ENCODE data around the gene POFUT1.
"Not testable (repeated sequence)": the region's sequence is repeated elsewhere in the genome, so short reads cannot be mapped to it uniquely, and the experiment has no call there.

Gene POFUT1

DNA sequence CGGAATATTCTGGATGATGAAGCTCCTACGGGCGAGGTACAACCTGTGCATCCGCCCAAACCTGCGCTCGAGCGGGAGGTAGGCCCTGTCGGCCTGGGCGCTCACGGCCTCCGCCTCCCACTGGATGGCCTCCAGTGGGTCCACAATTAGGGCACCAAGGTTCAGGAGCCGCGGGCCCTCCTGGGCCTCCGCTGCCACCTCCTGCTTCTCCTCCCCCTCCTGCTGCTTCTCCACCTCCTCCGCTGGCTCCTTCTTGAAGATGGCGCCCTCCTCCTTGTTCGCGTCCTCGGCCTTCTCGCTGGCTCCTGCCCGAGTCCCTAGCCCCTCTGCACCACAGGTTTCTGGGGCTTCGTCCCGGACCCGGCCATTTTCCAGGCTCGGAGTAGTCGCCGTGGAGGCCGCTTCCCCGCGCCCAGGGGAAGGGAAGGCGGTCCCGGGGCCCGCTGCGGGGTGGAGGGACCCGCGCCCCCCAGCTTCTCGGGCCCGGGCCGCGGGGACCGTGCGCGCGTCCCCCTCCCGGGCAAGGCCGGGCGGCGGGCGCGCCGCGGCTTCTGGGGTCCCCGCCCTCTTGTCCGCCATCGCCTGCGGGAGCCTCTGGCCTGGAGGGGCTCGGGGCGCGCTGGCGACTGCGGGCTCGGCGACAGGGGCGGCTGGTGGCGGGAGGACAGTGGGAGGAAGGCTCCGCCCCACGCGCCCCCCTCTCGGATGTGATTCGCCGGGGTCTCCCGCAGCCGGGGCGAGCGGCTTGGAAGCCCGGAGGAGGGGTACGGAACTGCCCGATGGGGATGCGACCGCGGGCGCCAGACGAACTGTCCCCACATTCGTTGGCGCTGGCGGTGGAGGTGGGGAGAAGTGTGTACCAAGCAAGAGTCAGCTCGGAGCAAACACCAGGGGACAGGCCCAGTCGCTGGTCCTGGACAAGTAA is 17.7 kb upstream of the POFUT1 start:
- peak; percentile 51 for DNase-seq

DNA sequence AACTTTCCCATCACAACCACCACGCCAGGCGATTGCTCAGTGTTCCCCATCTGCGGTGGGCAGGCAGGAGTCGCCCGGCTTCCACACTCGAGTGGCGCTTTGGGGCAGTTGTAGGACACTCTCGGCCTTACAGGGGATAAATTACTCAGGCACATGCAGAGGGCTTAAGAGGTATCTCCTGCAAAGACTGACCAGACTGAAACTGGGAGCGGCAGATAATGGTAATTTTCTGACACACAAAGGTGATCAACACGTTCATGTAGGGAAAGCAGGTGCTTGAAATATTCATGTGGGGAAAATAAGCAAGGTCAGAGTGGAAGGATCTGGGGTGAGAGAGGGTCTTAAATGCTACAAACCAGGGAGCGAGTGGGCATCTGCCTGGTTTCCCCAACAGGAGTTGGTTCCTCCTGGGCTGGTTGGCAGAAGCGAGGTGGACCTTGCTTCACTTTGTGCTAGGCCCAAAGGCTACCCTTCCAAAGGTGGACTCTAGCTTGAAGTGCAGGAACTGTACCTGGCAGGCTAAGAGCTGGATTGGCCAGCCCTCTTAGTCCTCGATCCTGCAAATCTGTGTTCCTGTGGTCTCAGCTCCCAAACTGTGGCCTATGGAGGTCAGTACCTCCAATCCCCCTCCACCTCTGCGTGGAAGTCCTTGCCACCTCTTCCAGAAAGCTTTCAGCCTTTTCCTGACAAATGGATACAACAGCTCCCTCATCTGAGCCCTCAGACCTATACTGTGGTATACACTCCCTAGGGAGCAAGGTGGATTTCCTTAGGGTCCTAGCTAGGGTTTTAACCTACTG is 16.9 kb upstream of the POFUT1 start:
- no peak for DNase-seq

DNA sequence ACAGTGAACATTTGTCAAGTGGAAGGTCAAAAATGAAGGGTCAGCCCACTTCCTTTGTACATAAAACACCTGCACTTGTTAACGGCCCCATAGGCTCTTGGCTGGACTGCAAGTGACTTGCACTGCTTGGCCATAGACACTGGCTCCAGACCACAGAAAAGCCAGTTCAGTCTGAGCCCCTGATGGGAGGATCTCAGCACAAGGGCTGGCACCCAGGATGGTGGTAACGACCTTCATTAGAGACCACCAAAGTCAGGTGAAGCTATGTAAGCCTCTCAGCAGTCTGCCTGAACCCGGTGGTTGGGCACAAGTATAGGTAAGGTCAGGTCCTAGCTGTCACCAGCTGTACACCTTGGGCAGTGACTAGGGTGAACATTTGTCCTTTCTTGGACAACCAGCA is 16.3 kb upstream of the POFUT1 start:
- DNase-seq: no peak

DNA sequence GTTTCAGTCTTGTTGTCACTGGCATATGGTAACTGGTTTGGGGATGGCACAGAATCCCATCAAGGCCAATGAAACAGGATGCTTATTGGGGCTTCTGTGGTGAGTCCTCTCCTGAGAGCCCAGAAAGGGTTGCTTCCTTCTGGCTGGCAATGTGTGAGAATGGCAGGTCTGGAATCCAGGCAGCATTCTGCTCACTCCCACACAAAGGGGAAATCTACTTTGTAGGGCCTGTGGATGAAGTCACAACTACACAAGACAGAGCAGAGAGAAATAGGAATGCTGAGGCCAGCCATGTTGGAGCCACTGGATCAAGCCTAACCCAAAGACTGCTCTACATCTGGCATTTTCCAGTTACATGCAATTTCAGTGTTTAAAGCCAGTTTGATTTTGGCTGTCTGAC is 15.8 kb upstream of the POFUT1 start:
- DNase-seq: no peak

DNA sequence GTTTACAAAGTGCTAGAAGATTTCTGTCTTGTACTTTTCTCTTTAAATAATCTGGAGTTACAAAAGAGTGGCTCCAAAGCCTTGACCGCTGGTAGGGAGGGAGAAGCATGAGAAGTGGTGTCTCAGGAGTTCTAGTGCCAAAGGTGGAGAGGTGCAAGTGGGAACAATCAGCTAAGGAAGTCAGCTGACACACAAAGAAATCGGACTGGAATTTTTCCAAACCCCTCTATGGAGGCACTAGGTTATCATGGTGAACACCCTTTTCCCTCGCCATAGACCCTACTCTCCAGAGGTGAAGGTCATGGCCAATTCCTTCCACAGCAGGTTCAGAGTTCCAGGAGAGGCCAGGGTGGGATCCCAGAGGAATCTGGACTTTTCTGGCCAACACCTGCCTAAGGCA is 15.0 kb upstream of the POFUT1 start:
- no peak for DNase-seq

DNA sequence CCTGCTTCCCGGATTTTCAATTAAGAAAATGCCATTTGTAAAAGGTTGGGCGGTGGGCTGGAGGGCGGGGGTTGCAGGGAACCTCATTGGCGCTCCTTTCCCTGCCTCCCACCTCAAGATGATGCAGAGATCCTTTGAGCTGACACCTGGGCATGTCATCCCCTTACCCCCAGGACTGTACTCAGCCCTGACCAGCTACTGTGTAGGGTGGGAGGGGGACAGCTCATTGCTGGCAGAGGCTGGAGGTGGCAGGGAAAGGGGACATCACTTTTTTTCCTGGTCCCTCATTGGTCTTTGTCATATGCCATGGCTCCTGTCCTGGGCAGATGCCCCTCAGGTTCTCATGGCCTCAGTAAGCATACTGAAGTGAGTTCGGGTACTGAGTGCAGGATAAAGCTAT is 14.3 kb upstream of the POFUT1 start:
- DNase-seq: not testable (repeated sequence)

DNA sequence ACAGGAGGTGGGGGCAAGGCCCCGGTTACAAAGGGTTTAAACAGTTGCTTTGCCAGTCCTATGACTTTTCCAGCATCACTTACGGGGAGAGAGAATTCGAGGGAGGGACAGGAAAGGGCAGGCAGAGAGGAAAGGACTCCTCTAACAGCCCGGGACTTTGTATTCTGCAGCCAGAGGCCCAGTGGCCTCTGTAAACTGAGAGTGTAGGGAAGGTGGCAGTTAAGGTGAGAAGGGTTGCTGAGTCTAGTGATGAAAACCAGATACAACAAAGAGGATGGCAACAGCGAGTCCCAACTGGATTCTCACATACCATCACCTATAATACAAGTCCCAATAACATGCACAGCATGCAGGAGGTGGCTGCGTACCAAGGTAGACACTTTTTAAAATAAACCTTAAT is 13.7 kb upstream of the POFUT1 start:
- DNase-seq: no peak

DNA sequence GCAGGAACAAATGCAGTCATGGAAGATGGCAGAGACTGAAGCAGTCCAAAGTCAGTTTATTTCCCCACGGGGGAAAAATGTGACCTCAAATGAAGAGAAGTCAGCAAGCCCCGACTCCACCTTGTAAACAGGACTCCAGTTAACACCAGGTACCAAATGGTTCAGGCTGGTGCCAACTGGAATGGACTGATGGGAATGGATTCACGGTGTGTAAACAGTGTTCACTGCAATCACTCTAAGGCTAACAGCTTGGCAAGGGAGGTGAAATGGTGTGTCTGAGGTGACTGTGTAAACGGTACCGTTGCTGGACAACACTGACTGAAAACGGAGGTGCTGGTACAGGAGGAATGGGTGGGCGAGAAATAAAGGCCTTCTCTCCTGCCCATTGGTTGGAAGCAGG is 12.1 kb upstream of the POFUT1 start:
- no peak for DNase-seq

DNA sequence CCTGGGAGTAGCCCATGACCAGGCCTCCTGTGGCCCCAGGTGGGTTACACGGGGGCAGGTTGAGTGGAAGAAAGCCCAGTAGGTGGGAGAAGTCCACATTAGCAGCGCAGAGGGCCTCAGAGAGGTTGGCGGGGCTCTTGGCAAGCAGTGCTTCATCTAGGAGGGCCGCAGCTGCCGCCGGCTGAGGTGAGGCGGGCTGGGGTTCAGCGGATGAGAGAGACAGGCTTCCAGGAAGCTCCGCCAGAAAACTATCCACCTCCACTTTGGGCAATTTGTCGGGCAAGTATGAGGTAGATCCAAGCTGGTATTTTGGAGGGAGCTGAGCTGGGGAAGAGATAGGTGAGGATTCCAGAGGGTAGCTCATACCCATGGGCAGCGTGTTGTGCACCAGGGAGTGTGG is 11.1 kb upstream of the POFUT1 start:
- DNase-seq: not testable (repeated sequence)

DNA sequence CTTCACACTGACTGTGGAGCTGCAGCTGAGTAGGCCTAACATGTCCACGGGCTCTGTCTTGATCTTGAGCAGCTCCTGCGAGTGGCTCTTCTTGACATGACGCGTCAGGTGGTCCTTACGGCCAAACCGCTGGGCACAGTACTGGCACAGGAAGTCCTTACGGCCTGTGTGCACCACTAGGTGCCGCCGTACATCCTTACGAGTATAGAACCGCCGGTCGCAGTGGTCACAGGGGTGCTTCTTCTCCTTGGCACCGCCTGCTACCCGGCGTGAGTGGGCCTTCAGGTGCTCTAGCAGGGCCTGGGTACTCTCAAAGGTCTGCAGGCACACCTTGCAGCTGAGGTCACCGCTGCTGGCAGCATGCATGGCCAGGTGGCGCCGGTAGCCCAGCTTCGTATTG is 10.5 kb upstream of the POFUT1 start:
- DNase-seq: peak; percentile 15

DNA sequence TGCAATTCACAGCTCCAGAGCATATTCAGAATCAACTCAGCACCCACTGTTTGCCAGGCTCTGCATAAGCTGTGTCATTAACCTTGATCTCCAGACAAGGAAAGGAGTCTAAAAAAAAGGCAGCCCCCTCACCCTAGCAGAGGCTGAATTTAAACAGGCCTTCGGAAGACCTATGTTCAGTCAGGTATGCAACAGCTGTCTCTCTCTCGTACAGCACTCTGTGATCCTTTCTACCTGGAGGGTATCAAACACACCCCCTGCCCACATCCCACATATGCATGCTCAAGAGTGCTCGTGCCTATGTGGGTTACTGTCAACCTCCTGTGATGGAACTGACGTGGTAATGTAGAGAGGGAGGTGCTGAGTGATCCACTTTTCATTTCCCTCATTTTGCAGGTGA is 8.7 kb upstream of the POFUT1 start:
- DNase-seq: no peak

DNA sequence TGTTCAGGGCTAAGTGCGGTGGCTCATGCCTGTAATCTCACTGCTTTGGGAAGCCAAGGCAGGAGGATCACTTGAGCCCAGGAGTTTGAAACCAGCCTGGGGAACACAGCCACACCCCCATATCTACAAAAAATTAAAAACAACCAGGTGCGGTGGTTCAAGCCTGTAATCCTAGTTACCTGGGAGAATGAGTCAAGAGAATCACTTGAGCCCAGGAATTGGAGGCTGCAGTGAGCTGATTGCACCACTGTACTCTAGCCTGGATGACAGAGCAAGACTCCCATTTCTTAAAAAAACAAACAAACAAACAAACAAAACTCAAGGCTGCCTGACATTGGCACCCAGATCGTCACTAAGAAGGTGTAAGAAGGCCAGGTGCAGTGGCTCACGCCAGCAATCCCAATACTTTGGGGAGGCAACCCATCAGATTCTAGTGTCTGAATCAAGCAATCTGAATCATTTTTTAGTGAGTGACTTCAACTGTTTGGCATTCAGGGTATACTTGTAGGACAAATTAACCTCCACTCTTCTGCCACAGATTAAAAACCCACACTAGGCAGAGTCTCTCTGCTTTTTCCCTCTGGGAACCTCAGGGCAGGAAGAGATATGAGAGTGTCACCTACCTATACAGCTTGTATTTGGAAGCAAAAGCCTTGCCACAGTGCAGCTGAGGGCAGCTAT is 6.2 kb upstream of the POFUT1 start:
- DNase-seq: no peak

DNA sequence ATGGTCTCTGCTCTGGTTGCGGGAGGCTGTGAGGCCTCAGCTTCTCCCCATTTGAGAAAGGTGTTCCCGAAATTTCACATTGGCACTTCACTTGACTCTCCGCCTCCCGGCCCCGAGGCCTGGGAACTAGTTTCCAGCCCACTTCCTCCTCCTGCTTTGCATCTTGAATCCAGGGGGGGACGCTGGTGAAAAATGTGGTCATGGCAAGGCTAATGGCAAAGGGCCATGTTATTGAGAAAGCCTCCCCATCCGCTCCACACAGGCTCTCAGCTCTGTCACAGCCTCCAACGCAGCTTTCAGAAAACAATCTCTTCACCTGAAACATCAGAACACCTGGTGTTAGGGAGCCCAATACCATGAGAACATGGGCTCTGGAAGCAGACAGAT is 5.7 kb upstream of the POFUT1 start:
- no peak for DNase-seq

DNA sequence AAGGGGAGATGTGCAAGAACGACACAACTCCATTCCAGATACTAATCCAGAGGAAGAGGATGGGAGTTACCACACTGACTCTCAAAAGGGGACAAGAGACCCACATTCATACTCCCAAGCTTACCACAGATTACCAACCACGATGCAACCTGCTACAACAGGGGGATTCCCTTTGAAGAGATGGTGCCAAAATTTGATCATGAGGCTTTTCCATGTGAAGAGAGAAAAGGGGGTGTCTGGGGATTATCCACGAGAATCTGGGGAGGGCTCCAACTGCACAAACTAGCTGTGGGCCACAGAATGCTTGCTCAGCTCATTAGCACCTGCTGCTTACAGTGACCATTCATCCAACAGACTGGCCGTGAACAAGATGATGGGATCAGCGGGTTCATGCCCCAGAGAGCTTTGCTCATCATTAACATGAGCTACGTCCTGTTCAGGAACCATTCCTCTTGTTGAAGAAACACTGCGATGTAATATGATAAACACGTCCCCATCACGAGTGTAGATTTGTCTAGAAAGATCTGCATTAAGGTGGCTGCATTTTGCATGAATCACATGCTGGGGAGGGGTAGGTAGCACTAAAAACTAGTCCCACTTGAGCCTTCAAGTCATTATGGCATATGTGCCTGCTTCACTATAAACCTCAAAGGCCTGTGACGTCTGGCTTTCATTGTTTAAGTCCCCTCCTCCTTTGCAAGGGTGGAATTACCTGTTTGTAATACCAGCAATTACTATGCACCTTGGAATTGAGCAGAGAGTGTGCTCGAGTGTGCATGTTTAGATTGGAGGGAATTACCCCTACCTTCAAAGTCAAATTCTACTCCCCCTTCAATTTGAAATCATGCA is 4.1 kb upstream of the POFUT1 start:
- DNase-seq: no peak

DNA sequence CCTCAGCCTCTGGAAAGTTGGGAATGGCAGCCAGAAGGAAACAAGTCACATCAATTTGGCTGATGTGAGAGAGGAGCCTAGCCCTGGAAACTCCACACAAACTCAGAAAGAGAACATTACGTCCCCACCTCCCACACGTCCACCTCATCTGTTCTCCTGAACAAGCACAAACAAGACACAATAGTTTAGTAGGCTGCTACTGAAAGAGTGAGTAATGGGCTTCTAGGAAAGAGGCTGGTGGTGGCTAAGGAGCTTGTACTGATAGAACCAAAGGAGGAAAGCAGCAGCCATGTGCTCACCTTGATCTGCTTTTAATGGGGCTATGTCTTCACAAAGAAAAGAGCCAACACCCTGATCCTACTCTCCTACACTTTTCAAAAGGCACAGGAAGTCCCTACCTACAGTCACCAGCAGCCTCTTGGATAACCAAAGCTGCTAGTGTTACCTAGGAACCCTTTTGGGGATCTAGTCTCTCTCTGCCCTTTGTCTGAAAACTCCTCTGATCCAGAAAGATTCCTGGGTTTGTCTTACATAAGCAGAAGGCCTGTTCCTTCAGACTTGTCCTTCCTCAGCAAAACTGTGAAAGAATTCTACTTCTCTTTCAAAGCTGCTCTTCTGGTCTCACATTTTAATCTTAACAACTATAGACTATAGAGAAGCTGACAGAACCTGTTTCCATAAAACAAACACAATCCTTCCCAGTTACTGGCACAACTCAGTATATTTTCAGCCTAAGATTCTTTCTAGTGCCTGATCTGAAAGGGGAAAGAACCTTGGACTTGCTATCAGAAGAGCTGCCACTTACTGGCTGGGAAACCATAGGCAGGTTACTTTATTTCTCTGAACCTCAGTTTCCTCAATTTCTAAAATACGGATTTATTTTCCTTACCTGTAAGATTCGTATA is 3.2 kb upstream of the POFUT1 start:
- no peak for DNase-seq

DNA sequence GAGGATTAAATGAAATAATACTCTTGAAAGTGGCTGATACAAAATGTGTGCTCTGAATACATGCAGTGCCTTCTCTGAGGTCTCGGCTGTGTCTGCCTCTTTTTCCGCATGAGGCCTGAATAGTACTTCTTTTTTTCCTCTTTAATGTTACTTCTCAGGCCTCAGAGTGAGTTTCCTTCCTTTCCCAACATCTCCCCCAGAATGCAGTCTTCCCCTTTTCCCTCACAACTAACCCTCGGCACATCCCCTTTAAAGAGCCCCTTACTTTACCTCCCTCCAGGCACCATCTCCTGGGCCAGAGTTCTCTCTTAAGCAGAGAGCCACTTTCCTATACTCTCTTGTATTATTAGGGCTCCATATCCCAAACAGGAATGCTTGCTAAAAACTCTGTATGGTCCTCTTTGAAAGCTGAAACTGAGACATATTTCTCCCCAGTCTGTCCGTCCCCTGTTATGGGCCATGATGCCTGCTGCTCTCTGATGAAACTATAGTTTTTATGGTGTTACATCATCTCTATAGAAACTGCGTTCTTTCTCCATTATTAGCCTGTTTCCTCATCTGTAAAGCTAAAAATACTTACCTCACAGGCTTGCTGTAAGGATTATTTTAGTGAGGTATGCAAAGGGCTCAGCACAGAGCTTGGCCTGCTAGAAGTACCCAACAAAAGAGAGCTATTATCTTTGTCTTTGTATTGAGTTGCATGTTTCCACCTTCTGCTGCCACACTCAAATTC is 2.4 kb upstream of the POFUT1 start:
- peak; percentile 32 for DNase-seq

DNA sequence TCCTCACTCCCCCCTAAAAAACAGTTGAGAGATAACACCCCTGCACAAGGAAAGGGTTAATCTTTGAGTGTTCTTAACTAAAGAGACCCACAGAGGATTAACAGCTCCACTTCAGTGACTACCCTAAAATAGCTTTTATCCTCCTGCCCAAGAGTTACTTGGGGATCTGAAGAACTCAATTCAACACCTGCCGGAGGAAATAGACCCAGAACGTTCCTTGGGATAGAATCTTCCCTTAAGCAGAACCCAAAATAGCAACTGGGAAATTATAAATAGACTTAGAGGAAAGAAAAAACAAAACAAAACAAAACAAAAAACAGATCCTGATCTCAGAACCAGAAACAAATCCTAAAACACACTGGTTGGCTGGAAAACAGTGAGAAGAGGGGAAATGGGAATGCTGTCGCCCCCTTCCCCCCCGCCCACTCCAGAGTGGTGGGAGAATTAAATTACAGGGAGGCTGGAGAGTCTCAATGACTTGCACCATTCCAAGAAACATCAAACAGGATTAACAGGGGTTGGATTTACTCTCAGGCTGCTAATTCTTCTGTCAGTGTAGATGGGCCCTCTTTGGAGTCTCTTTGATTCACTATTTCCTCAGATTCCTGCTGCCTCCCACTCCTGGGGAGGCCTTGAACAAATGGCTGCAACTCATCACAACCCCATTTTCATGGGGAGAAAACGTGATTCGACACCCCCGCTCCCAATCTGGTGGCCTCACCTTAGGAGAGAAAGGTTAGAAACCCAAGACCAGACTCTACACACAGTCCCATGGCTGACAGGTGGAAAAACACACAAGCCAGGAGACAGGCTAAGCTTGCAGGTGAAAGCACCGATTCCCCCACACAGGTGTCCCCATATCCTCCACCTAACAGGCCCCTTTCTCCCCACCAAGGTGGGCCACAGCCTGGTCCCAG is 1.6 kb upstream of the POFUT1 start:
- peak; percentile 30 for DNase-seq

DNA sequence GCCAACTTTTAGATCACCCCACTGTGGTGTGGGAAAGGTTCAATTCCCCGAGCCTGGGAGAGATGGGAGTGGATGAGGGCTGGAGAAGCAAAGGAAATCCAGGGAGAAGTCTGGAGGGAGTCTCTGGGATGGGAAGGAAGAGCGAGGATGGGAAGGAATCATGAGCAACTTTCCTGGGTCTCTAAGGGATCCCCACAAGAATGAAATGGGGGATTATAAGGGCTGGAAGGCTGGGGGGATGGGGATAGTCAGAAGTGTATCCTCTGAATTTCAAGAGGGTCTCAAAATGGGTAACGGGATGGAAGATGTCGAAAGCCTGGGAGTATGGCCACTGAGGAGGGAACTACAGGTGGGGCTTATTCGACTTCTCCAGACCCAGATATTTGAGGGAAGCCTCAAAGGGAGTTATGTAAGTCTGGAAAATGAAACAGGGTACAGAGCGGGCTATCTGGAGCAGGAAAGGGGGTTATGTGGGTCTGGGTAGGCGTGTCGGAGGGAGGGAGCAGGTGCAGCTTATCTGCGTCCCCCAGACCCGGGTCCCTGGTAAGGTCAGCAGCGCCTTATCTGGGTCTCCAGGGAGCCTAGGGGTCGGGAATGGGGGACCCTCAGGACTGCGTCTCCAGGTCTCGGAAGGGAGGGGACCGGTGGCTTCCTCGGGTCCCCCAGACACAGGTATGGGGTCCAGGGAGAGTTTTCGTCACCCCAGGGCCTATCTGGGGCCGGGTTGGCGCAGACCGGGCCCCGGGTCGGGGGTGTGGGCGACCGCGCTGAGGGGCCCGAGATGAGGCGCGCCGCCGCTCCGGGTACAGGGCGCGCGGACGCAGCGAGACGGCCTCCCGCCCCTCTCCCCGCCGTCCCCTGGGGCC is 687 bp upstream of the POFUT1 start:
- peak; percentile 86 for DNase-seq

All from hematopoietic multipotent progenitor cell treated with erythropoietin and hydrocortisone succinate and interleukin-3 and kit ligand, for 6 days (in vitro differentiated cells).